Measurements from ENCODE around the gene TTC38. TPM values are rescaled to one million over a fixed set of nuclear protein-coding genes. Genes with fewer than 3 reads are reported as not detected.
"Not testable (repeated sequence)": the region's sequence is repeated elsewhere in the genome, so short reads cannot be mapped to it uniquely, and the experiment has no call there.

Gene TTC38
- total RNA-seq, 1 donor from 2014 or later, result 13.6 TPM

DNA sequence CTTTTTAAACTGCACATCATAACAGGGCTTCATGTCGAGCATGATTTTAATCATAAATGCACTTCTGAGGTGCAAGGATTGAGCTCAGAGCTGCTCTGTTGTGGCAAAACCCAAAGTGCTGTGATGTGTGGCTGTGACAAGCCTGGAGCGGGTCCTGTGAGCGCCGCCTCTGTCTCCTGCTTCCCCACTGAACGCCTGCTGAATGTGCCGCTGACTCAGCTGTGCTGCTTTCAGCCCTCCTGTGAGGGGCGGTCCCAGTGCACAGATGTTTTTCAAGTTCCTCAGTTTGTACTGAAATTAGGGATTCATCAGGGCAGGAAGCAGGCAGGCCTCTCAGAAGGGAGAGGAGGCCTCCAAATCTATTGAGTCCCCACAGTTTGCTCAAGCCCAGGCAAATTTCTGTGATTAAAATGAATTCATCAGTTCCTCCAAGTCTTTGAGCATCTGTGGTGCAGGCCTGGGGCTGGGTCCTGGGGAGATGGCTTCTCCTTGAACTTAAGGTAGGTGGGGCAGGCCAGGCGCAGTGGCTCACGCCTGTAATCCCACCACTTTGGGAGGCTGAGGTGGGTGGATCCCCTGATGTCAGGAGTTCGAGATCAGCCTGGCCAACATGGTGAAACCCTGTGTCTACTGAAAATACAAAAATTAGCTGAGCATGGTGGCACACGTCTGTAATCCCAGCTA lies 25.9 kb downstream of the TTC38 start:
- intact Hi-C loops (cut with micrococcal nuclease), result loop anchor here (10.0 kb wide), 1 partner anchor 979 kb away; no protein-coding TSS in a partner anchor

DNA sequence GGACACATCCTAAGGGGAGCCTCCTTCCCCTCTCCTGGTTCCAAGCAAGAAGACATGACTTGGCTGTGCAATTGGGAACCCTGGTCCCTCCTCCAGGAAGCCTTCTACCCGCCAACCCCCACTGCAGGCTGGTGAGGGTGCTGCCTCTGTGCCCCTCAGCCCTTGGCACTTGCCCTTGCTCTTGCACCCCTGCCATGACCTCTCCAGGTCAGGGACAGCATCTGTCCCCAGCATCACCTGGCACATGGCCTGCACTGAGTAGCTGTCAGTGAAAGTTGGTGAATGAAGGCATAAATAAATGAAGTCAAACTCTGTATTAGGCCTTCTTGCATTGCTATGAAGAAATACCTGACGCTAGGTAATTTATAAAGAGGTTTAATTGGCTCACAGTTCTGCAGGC lies 27.0 kb downstream of the TTC38 start:
- intact Hi-C loops (cut with micrococcal nuclease), result loop anchor here (5.0 to 10.0 kb wide), 2 partner anchors 172 to 980 kb away; no protein-coding TSS in a partner anchor

DNA sequence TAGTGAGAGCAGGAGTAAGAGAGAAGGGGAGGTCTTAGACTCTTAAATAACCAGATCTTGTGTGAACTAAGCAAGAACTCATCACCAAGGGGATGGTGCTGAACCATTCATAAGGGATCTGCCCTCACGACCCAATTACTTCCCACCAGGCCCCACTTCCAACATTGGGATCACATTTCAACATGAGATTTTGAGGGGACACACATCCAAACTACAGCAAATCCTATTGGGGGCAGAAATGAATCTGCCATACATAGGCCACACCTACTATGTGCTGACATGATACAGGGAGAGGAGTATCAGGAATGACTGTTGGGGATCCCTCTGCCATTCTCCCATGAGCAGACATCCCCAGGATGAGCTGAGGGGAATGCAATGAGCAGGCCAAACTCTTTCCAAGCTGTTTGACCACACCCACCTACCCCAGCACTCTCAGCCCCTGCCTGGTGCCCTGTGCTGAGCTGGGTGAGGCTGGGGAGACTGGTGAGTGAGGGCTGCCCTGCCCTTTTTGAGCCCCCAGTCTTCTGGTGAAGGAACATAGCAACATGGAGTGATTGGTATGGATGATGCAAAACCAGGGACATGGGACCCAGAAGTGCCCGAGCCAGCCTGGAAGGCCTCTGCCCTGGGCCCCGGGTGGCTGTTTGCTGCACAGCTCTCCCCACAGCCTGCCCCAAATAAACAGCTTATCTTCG lies 27.6 kb downstream of the TTC38 start:
- intact Hi-C loops (cut with micrococcal nuclease), result loop anchor here (5.0 to 10.0 kb wide), 2 partner anchors 173 to 981 kb away; no protein-coding TSS in a partner anchor

DNA sequence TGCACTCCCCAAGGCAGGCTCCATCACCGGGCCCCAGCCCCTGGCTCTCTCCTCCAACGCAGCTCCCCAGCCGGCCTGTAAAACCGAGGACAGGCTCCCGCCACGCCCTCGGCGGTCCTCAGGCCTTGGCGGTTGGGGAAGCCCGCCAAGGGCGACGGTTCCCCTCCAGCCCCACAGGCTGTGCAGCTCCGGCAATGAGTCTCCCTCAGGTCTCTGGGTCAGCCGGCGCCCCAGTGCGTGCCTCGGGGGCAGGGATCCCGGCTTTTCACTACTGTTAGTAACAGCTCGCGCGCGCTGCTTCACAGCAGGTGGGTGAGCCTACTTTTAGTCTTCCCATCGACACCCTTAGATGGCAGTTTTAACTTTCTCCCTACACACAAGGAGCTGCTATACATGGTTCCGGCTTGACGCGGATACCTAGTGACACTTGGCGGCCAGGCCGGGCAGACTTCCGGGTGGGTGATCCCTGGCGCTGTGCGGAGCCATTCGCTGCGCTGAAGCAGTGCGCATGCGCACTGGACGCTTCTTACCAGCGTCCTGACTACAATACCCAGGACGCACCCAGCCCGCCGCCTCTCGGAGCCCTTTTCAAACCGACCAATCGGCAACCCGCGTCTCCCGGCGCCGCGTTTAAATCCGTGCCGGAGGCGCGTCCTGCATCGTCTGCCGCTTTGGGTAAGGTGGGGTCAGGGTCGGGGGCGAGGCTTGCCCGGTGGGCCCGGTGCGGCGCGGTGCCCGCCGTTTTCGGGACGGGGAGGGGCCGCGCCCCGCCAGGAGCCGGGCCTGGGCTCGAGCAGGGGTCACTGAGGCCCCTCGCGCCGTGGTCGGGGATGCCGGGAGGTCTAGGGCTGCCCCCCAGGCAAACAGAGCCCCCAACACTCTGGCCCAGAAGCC lies 28.7 kb downstream of the TTC38 start, which contains the start of gene GTSE1:
Gene GTSE1, plus strand, starts transcription at position 614 of the 894 bp plus-strand sequence. CDS start 531 bp downstream, outside the sequence.
- intact Hi-C loops (cut with micrococcal nuclease), result loop anchor here (1.0 to 10.0 kb wide), 7 partner anchors 29 to 982 kb away; partner anchors contain the start of genes CDPF1 and TRMU

DNA sequence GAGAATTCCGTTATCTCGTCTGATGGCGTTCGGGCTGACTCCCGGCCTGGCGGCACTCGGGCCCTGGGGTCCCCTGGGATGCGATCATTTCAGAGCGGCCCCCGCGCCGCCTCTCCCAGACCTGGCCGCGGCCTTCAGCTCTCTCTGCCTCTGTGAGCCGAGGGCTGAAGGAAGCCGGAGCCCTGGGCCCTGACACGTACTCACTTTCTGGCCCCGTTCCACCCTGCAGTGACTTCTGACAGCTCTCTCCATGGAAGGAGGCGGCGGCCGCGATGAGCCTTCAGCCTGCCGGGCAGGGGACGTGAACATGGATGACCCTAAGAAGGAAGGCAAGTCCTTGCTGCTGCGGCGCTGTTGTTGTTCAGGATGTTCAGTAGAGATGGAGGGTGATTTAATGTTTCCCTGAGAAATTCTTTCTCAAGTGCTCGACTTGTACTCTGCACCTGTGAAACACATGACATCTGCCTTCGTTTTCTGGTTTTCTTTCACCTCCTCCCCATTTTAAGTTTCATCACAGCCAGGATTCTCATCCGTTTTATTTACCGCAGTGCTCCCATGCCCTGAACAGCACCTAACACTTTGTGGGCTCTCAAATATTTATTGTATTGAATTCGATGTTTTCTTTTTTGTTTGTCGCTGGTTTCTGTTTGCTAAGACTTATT lies 29.5 kb downstream of the TTC38 start:
- intact Hi-C loops (cut with micrococcal nuclease), result loop anchor here (5.0 to 10.0 kb wide), 2 partner anchors 175 to 982 kb away; no protein-coding TSS in a partner anchor

DNA sequence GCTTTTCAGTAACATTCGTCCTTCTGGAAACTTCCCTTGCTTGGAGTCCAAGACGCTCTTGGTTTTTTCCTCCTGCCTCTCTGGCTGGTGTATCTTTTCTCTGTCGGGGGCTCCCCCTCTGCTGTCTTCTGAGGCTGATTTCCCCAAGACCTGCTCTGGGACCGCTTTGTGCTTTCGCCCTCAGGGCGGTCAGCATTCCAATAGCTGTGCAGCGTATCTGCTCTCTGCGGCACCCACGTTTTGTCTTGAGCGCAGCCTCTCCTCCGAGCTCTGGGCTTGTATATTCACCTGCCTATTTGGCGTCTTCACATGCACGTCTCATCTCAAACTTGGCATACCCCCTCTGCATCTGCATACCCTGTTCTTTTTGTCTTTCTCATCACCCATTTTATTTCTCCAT lies 31.3 kb downstream of the TTC38 start:
- intact Hi-C loops (cut with micrococcal nuclease), result loop anchor here (5.0 to 10.0 kb wide), 2 partner anchors 177 to 984 kb away; no protein-coding TSS in a partner anchor

DNA sequence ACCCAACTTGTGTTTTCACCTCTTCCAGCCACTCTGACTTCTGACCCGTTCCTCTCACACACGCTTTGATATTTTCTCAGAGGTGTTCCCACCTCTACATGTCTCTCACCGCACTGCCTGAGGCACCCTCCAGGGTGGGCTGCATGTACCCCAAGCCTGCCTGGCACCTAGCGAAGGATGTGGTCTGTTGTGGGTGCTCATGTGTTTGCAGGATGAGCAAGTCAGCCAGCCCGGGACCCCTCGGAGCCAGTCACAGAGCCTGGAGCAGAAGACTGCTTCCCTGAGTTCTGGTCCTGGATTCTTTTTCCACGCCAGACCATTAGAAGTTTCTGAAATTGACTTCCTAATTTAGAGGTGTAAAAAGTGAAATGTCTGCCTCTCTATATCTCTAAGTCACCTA lies 32.7 kb downstream of the TTC38 start:
- intact Hi-C loops (cut with micrococcal nuclease), result no loop called here

DNA sequence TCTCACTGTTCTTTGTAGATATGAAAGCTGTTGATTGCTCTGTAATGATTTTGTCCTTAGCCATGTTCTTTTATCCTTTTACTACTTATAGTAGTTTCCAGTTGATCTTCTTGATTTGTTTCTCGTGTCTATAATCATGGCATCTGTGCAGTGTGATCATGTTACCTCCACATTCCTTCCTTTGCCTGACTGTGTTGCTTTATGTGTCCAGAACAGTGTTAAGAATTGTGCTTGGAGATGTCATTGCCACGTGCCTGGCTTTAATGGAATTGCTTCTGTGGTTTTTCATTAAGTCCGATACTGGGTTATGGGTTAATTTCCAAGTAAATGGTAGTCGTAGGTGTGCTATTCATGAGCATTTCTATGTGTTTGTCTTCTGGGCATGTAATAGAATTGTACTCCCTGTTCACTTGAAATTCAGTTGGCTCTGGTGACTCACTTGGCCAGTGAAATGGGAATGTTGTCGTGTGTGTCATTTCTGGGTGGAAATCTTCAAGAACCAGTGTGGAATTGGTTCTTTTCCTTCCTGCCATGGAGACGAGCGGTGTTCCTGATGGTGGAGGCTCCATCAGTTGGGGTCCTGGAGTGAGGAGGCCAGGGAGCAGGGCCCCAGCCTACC lies 35.6 kb downstream of the TTC38 start:
- intact Hi-C loops (cut with micrococcal nuclease), result no loop called here

DNA sequence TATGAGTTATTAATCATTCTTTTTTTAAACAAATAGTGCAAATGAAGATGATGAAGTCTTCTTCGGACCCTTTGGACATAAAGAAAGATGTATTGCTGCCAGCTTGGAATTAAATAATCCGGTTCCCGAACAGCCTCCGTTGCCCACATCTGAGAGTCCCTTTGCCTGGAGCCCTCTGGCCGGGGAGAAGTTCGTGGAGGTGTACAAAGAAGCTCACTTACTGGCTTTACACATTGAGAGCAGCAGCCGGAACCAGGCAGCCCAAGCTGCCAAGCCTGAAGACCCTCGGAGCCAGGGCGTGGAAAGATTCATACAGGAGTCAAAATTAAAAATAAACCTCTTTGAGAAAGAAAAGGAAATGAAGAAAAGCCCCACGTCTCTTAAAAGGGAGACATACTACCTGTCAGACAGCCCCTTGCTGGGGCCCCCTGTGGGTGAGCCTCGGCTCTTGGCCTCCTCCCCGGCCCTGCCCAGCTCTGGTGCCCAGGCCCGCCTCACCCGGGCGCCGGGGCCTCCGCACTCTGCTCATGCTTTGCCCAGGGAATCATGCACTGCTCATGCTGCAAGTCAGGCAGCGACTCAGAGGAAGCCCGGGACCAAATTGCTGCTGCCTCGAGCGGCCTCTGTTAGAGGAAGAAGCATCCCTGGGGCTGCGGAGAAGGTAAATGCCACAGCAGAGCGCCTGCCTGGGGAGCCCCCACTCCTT lies 40.6 kb downstream of the TTC38 start:
- intact Hi-C loops (cut with micrococcal nuclease), result no loop called here

DNA sequence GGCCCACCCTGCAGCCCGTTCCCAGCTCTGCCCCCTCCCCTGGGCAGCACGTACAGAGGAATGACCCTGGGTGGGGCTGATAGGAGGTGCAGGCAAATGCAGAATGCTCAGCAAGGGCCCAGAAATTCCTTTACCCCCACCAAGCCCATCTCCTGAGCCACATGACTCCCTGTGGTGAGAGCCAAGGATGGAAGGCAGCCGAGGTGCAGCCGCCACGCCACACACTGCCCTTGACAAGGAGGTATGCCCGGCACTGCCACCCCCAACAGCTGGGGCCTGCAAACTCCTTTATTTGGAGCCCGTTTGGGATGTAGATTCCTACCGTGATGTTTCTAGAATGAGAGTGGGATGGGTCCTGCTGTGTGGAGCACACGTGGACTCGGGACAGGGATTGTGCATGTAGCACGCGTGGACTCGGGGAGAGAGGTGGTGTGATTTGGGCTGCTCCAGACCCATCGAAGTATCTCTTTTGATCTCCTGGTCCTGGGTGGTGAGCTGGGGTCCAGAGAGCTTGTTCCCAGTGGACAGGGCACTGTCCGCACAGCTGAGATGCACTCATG lies 41.8 kb downstream of the TTC38 start:
- intact Hi-C loops (cut with micrococcal nuclease), result no loop called here

DNA sequence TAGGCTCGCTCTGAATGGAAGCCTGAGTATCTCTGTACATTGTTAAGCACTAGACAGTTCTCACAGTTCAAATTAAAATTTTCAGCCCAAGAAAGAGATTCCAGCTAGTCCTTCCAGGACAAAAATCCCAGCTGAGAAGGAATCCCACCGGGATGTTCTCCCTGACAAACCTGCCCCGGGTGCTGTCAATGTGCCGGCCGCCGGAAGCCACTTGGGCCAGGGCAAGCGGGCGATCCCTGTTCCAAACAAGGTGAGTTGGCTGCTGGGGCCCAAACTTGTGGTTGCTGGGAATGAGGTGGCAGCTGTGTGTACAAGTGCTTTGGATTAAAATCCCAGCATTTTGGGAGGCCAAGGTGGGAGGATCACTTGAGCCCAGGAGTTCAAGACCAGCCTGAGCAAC lies 44.2 kb downstream of the TTC38 start:
- intact Hi-C loops (cut with micrococcal nuclease), result no loop called here

DNA sequence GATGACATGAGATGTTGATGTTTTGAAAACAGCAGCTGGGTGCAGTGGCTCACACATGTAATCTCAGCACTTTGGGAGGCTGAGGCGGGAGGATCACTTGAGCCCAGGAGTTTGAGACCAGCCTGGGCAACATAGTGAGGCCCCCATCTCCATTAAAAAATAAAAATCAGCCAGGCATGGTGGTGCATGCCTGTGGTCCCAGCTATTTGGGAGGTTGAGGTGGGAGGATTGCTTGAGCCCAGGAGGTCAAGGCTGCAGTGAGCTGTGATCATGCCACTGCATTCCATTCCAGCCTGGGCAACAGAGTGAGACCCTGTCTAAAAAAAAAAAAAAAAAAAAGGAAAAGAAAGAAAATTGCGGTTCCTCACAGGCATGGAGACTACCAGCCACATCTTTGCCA lies 45.0 kb downstream of the TTC38 start:
- intact Hi-C loops (cut with micrococcal nuclease), result not testable (repeated sequence)

DNA sequence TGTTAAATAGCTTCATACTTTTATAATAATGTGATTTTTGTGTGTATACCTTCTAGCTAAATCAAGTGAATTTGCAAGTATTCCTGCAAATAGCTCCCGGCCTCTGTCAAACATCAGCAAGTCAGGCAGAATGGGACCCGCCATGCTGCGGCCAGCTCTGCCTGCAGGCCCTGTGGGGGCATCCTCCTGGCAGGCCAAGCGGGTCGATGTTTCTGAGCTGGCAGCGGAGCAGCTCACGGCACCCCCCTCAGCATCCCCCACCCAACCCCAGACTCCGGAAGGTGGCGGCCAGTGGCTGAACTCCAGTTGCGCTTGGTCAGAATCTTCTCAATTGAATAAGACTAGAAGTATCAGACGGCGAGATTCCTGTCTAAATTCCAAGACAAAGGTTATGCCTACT lies 48.2 kb downstream of the TTC38 start:
- intact Hi-C loops (cut with micrococcal nuclease), result no loop called here

DNA sequence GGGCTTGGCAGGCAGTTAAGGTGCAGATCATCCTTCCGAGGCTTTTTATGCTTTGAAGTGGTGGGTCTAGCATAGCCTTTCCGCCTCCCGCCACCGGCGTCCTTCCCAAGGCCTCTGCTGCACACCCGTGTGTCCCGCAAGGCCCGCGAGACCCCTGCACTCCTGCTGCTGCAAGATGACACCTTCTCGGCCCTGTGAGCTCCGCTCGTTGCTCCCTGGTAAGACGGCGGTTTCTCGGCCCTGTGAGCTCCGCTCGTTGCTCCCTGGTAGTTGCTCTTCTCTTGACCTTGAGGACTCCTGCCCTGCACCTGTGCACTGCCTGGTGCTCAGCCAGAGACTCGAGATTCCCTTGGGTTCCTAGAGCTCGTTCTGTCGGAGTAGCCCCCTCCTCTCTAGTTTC lies 49.8 kb downstream of the TTC38 start:
- intact Hi-C loops (cut with micrococcal nuclease), result no loop called here

DNA sequence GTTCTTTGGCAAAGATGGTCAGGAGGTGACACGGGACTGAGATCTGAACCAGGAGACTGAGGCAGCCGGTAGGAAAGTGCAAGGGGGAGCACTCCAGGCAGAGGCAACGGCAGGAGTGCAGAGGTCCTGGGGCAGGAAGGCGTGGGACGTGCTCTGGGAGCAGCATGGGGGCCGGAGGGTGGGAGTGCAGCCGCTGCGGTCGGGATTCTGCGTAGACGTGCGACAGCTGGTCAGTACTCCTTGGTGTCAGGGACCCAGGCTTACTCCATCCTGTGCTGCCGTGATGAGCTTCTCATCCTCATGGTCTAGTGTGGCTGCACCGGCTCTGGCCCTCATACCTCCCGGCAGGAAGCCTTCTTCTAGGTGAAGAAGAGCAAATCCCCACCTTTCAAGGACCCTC lies 50.8 kb downstream of the TTC38 start:
- intact Hi-C loops (cut with micrococcal nuclease), result no loop called here

DNA sequence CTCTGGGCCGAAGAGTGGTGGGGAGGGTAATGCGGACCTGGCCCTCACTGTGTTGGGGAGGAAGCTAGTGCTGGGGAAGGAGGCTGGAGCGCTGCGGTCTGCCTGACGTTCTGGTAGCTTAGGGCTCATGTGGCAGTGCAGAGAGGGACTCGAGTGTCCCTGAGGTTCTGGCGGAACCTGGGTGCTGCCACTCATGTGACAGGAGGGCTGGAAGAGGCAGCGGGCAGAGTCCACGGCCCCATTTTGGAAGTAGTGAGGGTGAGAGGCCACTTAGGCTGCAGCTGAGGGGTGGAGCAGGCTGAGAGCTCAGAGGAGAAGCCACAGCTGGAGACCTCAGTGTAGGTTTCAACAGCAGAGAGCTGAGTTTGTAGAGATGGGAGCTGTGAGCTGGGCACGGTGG lies 51.5 kb downstream of the TTC38 start:
- intact Hi-C loops (cut with micrococcal nuclease), result no loop called here

DNA sequence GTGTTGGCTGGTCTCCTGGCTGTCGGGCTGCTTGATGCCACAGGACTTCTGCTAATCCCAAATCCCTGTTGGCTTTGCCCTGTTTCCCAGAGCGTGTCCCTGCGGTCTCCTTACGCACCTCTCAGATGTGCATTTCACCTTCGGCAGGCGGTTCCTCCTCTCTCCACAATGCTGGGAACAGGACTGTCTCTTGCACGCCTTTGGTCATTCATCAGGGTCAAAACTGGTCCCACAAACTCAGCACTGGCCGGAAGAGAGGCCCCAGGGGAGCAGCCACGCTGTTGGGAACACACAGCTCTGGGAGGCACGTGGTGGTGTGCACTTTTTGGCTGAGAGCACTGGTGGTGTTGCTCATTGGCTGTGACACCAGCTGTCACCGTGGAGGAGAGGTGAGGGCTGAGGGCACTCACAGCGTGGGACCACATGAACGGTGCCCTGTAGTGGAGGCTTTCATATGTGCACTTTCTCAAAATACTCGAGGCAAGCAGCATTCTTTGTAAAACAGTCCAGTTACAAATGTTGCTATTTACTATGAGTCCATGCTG lies 52.4 kb downstream of the TTC38 start:
- intact Hi-C loops (cut with micrococcal nuclease), result no loop called here

DNA sequence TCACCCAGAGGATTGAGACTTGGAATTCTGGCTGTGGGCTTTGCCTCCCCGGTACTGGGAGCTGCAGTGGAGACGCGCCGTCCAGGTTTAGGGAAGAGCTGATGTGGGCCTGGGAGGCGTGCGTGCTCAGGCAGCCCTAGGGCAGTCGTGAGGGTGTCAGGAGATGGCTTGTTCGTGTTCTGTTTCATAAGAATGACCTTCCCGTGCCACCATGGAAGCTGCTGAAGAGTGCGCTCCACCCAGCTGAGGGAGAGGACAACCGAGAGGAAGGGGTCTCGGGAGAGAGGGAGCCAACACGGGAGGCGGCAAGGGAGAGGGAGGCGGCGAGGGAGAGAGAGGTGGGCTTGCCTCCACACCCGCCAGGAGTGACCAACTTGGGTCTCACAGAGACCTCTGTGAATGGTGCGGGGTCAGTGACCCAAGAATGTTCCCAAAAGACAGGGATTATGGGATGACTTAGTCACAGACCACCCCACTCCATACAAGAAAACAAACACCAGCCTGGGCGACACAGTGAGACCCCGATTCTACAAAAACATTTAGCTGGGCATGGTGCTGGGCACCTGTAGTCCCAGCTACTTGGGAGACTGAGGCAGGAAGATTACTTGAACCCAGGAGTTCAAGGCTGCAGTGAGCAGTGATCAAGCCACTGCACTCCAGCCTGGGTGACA lies 53.0 kb downstream of the TTC38 start:
- intact Hi-C loops (cut with micrococcal nuclease), result no loop called here

DNA sequence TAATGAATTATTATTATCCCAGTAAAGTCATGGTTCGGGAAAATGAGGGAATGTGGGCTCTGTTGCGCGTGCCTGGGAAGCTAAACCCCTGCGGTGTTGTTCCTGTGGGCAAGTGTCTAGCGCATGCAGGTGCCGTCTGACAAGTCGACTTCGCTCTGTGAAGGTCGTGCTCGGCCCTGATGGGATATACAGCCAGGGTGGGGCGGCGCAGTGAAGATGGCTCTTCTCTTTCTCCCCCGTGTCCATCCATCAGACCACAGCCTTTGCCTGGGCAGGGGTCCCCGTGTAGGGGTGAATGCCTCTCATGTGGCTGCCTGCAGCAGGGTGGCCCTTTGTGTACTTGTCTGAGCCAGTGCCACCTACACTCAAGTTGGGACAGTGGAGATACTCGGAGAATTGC lies 54.9 kb downstream of the TTC38 start:
- intact Hi-C loops (cut with micrococcal nuclease), result no loop called here

All from T-helper 2 cell treated with Interferon-gamma antibody and Interleukin-4, amounts not matched to agents 100 ng/mL and 5 ng/mL, for 36 hours (primary cell).